CD14-positive monocyte (primary cell): ENCODE data around the gene COL5A3. TPM values are rescaled to one million over a fixed set of nuclear protein-coding genes. Genes with fewer than 3 reads are reported as not detected.

Experiments used
- DNase-seq, 3 donors: peaks; one replicate each; pipeline ENCODE4 v3.0.0-alpha.2; 2011 to 2022
- H2AFZ ChIP-seq: 2 replicates; pipeline ENCODE4 v1.6.0; 2012; ENCODE audit warnings: mild to moderate bottlenecking, low read depth, low read length, inconsistent platforms; ENCODE audit not compliant: insufficient read depth, poor library complexity, severe bottlenecking
- H3K27ac ChIP-seq, 2 donors: 1 replicate in 1 of 2; 2 replicates in 1 of 2; pipeline ENCODE4 v1.5.1; 2012 to 2013; ENCODE audit warnings: low read length in 2 of 2, control low read depth in 1 of 2, inconsistent platforms in 1 of 2, low read depth in 1 of 2, mild to moderate bottlenecking in 1 of 2
- H3K27me3 ChIP-seq, 2 donors: one replicate each; pipeline versions ENCODE4 v1.6.0 to v1.6.1; 2011 to 2013; ENCODE audit warnings: low read length in 2 of 2; ENCODE audit not compliant: control insufficient read depth in 2 of 2, insufficient read depth in 2 of 2
- H3K36me3 ChIP-seq, 2 donors: replicated peaks in 1 of 2; 1 replicate in 1 of 2; 2 replicates in 1 of 2; pipeline versions ENCODE4 v1.5.1 to v1.6.1; 2012 to 2013; ENCODE audit warnings: low read length in 2 of 2, control low read depth in 1 of 2, inconsistent platforms in 1 of 2, mild to moderate bottlenecking in 1 of 2; ENCODE audit not compliant: insufficient read depth in 2 of 2, control insufficient read depth in 1 of 2
- H3K4me1 ChIP-seq, 2 donors: 1 replicate in 1 of 2; 2 replicates in 1 of 2; pipeline versions ENCODE4 v1.5.1 to v1.6.1; 2012 to 2013; ENCODE audit warnings: low read length in 2 of 2, control low read depth in 1 of 2, inconsistent platforms in 1 of 2, mild to moderate bottlenecking in 1 of 2, moderate library complexity in 1 of 2; ENCODE audit not compliant: insufficient read depth in 2 of 2, control insufficient read depth in 1 of 2
- H3K4me2 ChIP-seq: replicated peaks from 2 replicates; pipeline ENCODE3; 2012; ENCODE audit warnings: low read length, moderate library complexity, mild to moderate bottlenecking; ENCODE audit not compliant: poor library complexity, severe bottlenecking; ENCODE audit errors: extremely low read depth
- H3K4me3 ChIP-seq, 3 experiments: fragments of 200-600 bp in 1 of 3; sonication (generic) in 1 of 3; replicated peaks in 1 of 3; 1 replicate in 2 of 3; 2 replicates in 1 of 3; pipeline ENCODE4 v1.5.1; 2011 to 2013; ENCODE audit warnings: low read length in 3 of 3, mild to moderate bottlenecking in 3 of 3, control low read depth in 2 of 3, low read depth in 2 of 3, inconsistent platforms in 1 of 3, moderate library complexity in 1 of 3
- H3K79me2 ChIP-seq: 2 replicates; pipeline ENCODE4 v1.6.0; 2012; ENCODE audit warnings: mild to moderate bottlenecking, control low read depth, inconsistent platforms, low read length, moderate library complexity; ENCODE audit not compliant: insufficient read depth
- H3K9ac ChIP-seq: 2 replicates; pipeline ENCODE4 v1.6.0; 2017; ENCODE audit warnings: low read length, mild to moderate bottlenecking; ENCODE audit not compliant: insufficient read depth, poor library complexity, severe bottlenecking
- H3K9me3 ChIP-seq, 2 donors: replicated peaks in 1 of 2; 1 replicate in 1 of 2; 2 replicates in 1 of 2; pipeline versions ENCODE4 v1.5.1 to v1.6.1; 2012 to 2013; ENCODE audit warnings: low read length in 2 of 2, control low read depth in 1 of 2; ENCODE audit not compliant: control insufficient read depth in 1 of 2, insufficient read depth in 1 of 2
- H4K20me1 ChIP-seq: 2 replicates; pipeline ENCODE4 v1.6.0; 2012; ENCODE audit warnings: mild to moderate bottlenecking, low read length, control low read depth, moderate library complexity; ENCODE audit not compliant: insufficient read depth
- H3K27ac Mint-ChIP-seq, 7 donors: one replicate each; pipeline ENCODE4 v1.8.0; 2020; ENCODE audit warnings: mild to moderate bottlenecking in 7 of 7, mixed read lengths in 7 of 7, moderate library complexity in 6 of 7, inconsistent platforms in 2 of 7
- H3K27me3 Mint-ChIP-seq, 3 donors: one replicate each; pipeline ENCODE4 v1.8.0; 2021 to 2022; ENCODE audit warnings: low read depth in 3 of 3, mild to moderate bottlenecking in 3 of 3, mixed read lengths in 3 of 3, moderate library complexity in 3 of 3, inconsistent platforms in 1 of 3
- H3K36me3 Mint-ChIP-seq, 2 donors: one replicate each; pipeline ENCODE4 v1.8.0; 2020; ENCODE audit warnings: mixed read lengths in 2 of 2, inconsistent platforms in 1 of 2, mild to moderate bottlenecking in 1 of 2
- H3K4me1 Mint-ChIP-seq: one replicate; pipeline ENCODE4 v1.8.0; 2020; ENCODE audit warnings: mild to moderate bottlenecking, mixed read lengths
- H3K4me3 Mint-ChIP-seq, 2 donors: one replicate each; pipeline ENCODE4 v1.8.0; 2020; ENCODE audit warnings: mild to moderate bottlenecking in 2 of 2, mixed read lengths in 2 of 2, moderate library complexity in 1 of 2
- H3K9me3 Mint-ChIP-seq, 7 donors: one replicate each; pipeline ENCODE4 v1.8.0; 2020 to 2022; ENCODE audit warnings: mixed read lengths in 7 of 7, mild to moderate bottlenecking in 6 of 7, moderate library complexity in 6 of 7, inconsistent platforms in 2 of 7
- WGBS: methylation state at CpG from one replicate; pipeline ENCODE4 v1.1.5; 2013; ENCODE audit warnings: missing lambda C conversion rate; ENCODE audit not compliant: insufficient coverage; 5-methylcytosine and 5-hydroxymethylcytosine counted together
- intact Hi-C, 2 donors: fragments of 100-400 bp; cut with micrococcal nuclease; formaldehyde crosslinking; loops; one replicate each; pipeline versions ENCODE4 v1.15.0 to v1.15.1; 2023
- polyA plus RNA-seq, 3 donors: library from polyadenylated mRNA; depleted of rRNA in 1 of 3; unstranded in 2 of 3; stranded (reverse) in 1 of 3; fragments of 300-500 nt in 2 of 3; fragments of >200 nt in 1 of 3; fragmentation: Illumina TruSeq in 2 of 3; gene quantifications; 1 replicate in 2 of 3; 2 replicates in 1 of 3; pipeline ENCODE4 v1.2.3, GENCODE V29; 2012 to 2021
- TF ChIP-seq, protein P1 (sequence below): fragments of 200-600 bp; IDR thresholded peaks from one replicate; pipeline ENCODE4 v1.8.0; 2022; ENCODE audit warnings: antibody characterized with exemption, mild to moderate bottlenecking

Gene COL5A3
- polyA plus RNA-seq, 3 donors: not detected

DNA sequence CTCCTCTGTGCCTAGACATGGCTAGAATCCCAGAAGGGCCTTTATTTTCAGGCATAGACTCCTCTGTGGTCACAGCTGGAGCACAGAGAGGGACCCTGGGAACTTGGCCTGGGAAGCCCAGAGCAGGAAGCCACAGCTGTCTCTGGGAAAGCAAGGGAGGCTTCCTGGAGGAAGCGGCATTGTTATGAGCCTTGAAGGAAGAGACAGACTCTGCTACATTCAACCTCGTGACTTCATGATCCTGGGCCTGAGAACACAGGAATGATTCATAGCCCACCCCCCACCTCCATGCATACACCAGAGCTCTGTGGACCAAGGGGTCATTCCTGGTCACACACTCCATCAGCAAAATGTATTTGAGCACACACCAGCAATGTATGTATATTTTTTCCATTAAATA is 11.6 kb upstream of the COL5A3 start:
- Histone ChIP-seq H3K79me2 (no peaks in the 10 kb centered on the region), H3K27ac (no peak overlapping the region), H2AFZ (no peak overlapping the region), H3K4me2 (no peak overlapping the region), H3K4me1 (no peaks in the 10 kb centered on the region), H3K36me3 (no peaks in the 10 kb centered on the region), H3K4me3 (no peak overlapping the region), H3K9me3 (no peaks in the 10 kb centered on the region), H3K9ac (no peak overlapping the region), H3K27me3 (peaks cover 0 to 5% of the 10 kb centered on the region in 2 donors), H4K20me1 (no peaks in the 10 kb centered on the region)
- Mint-ChIP-seq H3K4me1 (no peaks in the 10 kb centered on the region), H3K9me3 (peaks cover 0 to 2% (median 0%) of the 10 kb centered on the region in 7 donors), H3K27me3 (peaks cover 11 to 21% (median 16%) of the 10 kb centered on the region in 3 donors), H3K36me3 (no peaks in the 10 kb centered on the region), H3K4me3 (no peak overlapping the region), H3K27ac (no peak overlapping the region)
- no peak for DNase-seq
- intact Hi-C loops: no loop called here
- TF ChIP-seq, protein P1, sequence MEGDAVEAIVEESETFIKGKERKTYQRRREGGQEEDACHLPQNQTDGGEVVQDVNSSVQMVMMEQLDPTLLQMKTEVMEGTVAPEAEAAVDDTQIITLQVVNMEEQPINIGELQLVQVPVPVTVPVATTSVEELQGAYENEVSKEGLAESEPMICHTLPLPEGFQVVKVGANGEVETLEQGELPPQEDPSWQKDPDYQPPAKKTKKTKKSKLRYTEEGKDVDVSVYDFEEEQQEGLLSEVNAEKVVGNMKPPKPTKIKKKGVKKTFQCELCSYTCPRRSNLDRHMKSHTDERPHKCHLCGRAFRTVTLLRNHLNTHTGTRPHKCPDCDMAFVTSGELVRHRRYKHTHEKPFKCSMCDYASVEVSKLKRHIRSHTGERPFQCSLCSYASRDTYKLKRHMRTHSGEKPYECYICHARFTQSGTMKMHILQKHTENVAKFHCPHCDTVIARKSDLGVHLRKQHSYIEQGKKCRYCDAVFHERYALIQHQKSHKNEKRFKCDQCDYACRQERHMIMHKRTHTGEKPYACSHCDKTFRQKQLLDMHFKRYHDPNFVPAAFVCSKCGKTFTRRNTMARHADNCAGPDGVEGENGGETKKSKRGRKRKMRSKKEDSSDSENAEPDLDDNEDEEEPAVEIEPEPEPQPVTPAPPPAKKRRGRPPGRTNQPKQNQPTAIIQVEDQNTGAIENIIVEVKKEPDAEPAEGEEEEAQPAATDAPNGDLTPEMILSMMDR: no peak
- WGBS: no CpG with 5 or more reads among the region's 2 CpGs

DNA sequence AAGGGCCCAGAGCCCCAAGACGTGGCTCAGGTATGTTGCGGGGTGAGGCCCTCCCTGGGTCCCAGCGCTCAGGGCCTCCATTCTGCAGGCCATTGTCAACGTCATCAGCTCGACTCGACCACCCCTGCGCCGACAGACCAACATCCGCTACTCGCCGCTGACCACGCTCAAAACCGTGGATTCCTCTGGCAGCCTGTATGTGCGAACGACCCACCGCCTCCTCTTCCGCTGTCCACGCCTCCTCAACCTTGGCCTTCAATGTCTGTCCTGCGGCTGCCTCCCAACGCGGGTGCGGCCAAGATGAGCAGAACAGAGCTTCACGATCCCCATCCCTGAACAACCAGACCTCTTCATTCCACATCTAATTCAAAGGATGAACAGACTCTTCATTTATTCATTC is 11.1 kb upstream of the COL5A3 start:
- Histone ChIP-seq H3K36me3 (no peaks in the 10 kb centered on the region), H3K79me2 (no peaks in the 10 kb centered on the region), H4K20me1 (no peaks in the 10 kb centered on the region), H3K27ac (no peak overlapping the region), H2AFZ (no peak overlapping the region), H3K9ac (no peak overlapping the region), H3K27me3 (peaks cover 0 to under 1% of the 10 kb centered on the region in 2 donors), H3K9me3 (no peaks in the 10 kb centered on the region), H3K4me3 (no peak overlapping the region), H3K4me2 (no peak overlapping the region), H3K4me1 (no peaks in the 10 kb centered on the region)
- WGBS: 90% methylated on average over 23 of the region's 23 CpGs
- Mint-ChIP-seq H3K36me3 (no peaks in the 10 kb centered on the region), H3K27ac (peak overlapping the region in 1 of 7 donors; percentile 24), H3K9me3 (peaks cover 0 to 2% (median 0%) of the 10 kb centered on the region in 7 donors), H3K4me1 (no peaks in the 10 kb centered on the region), H3K27me3 (peaks cover 11 to 17% (median 15%) of the 10 kb centered on the region in 3 donors), H3K4me3 (no peak overlapping the region)
- no peak for DNase-seq
- intact Hi-C loops: no loop called here
- TF ChIP-seq, protein P1: no peak
